ENCODE data around the gene KEL.

KEL gene, protein sequence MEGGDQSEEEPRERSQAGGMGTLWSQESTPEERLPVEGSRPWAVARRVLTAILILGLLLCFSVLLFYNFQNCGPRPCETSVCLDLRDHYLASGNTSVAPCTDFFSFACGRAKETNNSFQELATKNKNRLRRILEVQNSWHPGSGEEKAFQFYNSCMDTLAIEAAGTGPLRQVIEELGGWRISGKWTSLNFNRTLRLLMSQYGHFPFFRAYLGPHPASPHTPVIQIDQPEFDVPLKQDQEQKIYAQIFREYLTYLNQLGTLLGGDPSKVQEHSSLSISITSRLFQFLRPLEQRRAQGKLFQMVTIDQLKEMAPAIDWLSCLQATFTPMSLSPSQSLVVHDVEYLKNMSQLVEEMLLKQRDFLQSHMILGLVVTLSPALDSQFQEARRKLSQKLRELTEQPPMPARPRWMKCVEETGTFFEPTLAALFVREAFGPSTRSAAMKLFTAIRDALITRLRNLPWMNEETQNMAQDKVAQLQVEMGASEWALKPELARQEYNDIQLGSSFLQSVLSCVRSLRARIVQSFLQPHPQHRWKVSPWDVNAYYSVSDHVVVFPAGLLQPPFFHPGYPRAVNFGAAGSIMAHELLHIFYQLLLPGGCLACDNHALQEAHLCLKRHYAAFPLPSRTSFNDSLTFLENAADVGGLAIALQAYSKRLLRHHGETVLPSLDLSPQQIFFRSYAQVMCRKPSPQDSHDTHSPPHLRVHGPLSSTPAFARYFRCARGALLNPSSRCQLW

DNA sequence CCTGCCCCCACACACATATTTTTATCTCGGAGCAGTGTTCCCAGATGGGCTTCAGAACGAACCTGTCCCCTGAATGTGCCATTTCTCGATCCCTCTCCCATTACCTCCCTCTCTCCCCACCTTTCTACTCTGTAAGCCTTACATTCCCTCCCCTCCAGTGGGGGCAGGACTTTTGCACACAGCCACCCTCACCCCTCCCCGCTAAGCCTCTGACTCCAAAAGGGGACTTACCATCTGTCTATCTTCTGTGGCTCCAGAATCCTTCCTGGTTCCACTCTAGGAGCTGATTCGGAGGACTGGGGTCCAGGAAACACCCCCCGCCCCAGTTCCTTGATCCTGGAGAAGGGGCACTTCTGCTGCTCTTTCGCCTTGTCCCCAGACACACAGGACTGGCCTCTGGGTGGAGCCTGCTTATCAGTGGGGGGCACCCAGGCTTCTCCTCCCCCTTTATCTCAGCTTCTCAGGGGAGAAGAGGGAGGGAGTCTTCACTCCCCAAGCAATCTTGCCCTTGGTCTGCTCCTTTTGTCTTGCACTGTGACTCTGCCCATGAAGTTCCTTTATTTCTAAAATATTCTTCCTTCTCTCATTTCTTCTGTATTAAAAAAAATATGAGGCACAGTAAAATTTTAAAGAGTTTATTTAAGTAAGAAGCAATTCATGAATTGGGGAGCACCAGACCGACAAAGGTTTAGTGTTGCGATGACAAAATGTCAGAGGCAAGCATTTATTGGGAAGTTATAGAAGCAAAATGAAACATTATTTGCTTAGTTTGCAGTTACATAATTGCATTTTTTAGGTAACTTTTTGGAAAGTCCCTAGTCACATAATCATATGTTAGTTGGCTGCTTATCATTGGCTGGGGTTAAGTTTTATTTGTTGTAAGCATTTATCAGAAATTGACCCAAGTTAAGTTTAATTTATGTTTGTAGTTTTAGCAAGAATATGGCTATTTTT lies at the start of gene KEL:
Gene KEL (minus strand): TSS at position 391 of the 954 bp plus-strand sequence. CDS start 157 bp downstream, at position 234.
- no peak within 1 kb of the TSS for H3K4me3 ChIP-seq (ENCODE audit: low read depth, low read length)
- TF ChIP-seq, protein P1, sequence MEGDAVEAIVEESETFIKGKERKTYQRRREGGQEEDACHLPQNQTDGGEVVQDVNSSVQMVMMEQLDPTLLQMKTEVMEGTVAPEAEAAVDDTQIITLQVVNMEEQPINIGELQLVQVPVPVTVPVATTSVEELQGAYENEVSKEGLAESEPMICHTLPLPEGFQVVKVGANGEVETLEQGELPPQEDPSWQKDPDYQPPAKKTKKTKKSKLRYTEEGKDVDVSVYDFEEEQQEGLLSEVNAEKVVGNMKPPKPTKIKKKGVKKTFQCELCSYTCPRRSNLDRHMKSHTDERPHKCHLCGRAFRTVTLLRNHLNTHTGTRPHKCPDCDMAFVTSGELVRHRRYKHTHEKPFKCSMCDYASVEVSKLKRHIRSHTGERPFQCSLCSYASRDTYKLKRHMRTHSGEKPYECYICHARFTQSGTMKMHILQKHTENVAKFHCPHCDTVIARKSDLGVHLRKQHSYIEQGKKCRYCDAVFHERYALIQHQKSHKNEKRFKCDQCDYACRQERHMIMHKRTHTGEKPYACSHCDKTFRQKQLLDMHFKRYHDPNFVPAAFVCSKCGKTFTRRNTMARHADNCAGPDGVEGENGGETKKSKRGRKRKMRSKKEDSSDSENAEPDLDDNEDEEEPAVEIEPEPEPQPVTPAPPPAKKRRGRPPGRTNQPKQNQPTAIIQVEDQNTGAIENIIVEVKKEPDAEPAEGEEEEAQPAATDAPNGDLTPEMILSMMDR (IDR thresholded peaks at IDR 0.05; ENCODE audit: low read depth, low read length): no peak

- no peak overlapping the region for H3K4me3 ChIP-seq (ENCODE audit: low read depth, low read length)
- TF ChIP-seq, protein P1 (IDR thresholded peaks at IDR 0.05; ENCODE audit: low read depth, low read length): peak; percentile 90
Observed at GRCh38 chr7:143008007-143008901, 46.1 kb upstream of the KEL start.

DNA sequence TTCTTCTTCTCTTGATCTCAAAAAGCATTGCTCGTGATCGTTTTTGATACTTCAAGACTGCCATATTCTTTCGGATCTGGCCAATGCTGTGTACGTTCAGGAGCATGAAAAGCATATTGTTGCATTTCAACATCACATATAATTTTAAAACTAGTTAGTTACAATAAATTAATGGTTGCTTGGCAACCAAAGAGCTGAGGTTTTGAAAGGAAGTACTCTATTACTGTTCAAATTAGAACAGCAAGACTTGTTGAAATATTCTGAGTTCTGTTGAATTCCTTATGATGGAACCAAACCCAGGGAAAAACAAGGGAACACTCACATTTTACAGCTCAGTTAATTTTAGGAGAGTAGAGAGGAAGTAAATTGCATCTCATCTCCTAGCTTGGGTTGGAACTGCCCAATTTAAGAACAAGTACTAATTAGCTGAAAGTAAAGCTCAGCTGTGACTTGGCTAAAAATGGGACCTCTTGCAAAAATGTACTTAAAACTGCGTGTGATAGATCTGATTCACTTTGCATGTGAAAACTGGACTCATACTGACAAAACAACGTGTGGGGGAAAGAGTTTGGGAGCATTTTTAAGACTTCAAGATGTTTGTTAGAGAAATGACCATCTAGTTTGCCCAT lies 43.6 kb upstream of the KEL start:
- H3K4me3 ChIP-seq (ENCODE audit: low read depth, low read length): no peak overlapping the region
- TF ChIP-seq, protein P1 (IDR thresholded peaks at IDR 0.05; ENCODE audit: low read depth, low read length): no peak

DNA sequence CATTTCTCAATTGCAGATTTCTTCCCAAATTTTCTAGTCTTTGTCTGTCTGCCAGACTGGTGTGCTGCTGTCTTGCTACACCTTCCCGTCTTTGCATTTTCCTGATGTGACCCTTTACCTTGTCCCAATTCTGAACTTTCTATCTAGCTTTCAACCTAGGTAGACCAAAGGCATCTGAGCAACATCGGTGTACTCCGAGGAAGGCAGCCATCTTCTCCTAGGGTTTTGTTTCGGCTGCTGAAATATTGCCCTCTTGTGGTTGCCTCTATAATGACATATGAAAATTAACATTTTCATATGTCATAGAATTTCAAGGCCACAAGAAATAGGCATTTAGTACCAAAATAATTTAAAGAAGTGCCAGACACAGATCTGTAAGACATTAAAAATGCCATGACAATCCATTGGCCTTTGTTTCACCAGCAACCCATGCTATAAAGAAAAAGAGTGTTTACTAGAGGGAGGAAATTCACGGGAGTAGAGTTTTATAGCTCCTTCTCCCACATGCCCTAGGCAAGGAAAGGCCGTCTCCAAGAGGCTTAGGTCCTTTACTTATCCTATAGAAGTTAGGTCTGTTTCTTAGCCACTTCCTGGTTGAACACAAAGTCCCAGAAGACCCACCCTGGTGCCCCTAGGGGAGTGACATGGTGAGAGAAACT lies 41.4 kb upstream of the KEL start:
- peak overlapping the region; percentile 25; the same call in 1 of the 2 replicates for H3K4me3 ChIP-seq (ENCODE audit: low read depth, low read length)
- TF ChIP-seq, protein P1 (IDR thresholded peaks at IDR 0.05; ENCODE audit: low read depth, low read length): peak; percentile 52; the same call in 1 of the 2 replicates

GRCh38 chr7:143002898-143003297 lies 40.7 kb upstream of the KEL start:
- peak overlapping the region; percentile 25; the same call in 1 of the 2 replicates for H3K4me3 ChIP-seq (ENCODE audit: low read depth, low read length)
- TF ChIP-seq, protein P1 (IDR thresholded peaks at IDR 0.05; ENCODE audit: low read depth, low read length): no peak
